Measurements from ENCODE around the gene PAXX. TPM values are rescaled to one million over a fixed set of nuclear protein-coding genes. Genes with fewer than 3 reads are reported as not detected.

The PAXX gene
- total and polyA plus RNA-seq, 9 of the 15 experiments (the other 6 are each of a cell fraction or from before 2014, with no cell fraction given): 1.2 to 175 (median 38.5) TPM

DNA sequence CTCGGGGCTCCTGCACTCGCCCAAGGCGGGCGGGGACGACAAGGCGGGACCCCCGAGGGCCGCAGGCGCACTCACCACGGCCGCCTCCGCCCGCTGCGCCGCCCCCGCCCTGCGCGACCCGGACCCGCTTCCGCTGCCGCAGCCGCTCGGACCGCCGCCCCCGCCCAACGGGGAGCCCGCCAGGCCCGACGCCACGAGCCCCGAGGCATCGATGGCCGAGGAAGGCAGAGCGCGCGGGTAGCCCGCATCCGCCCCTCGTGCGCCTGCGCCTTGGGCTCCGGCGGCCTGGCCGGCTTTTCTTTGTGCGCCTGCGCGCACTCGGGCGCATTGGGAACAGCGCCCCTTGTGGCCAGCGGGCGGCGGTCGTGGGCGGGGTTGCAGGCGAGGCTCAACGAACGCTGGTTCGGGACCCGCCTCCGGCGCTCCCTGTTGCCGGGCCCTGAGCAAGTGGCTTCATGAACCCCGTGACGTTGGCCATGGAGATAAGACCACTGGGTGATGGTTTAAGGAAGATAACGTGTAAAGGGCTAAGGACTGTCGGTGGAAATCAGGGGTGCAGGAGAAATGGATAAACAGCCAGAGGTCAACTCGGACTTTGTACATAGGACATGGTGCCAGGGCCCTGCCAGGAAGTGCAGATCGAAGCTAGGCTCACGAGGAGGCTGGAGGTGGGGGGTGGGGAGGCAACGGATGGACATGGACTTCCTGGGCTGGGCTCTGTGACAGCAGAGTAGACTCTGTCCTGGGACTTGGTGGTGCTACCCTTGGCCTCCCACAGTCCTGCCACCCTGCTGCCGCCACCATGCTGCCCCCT lies 47.5 kb upstream of the PAXX start, which contains the start of the genes C8G and FBXW5 (continued):
- peak; percentile 45 for TF ChIP-seq E2F8 (IDR thresholded peaks at IDR 0.05; ENCODE audit: low read depth, partially characterized antibody)
- no peak for TF ChIP-seq TCF7L2 (IDR thresholded peaks at IDR 0.05; ENCODE audit: low read depth, low read length)
- no peak for TF ChIP-seq ZNF696 (CRISPR knock-in tag; conservative IDR thresholded peaks at IDR 0.05)
- no peak for TF ChIP-seq RFX1 (IDR thresholded peaks at IDR 0.05)
- 0 out of 2 replicates have a peak, but pooled peaks have one; percentile 38 for TF ChIP-seq GATAD2A (IDR thresholded peaks at IDR 0.05)
- TF ChIP-seq GABPB2 (CRISPR knock-in tag; conservative IDR thresholded peaks at IDR 0.05): peak; percentile 70; the same call in 1 of the 2 replicates
- no peak for TF ChIP-seq NR2F6 (CRISPR knock-in tag; IDR thresholded peaks at IDR 0.05)
- TF ChIP-seq ZNF23 (CRISPR knock-in tag; IDR thresholded peaks at IDR 0.05): no peak
- TF ChIP-seq, protein P1, sequence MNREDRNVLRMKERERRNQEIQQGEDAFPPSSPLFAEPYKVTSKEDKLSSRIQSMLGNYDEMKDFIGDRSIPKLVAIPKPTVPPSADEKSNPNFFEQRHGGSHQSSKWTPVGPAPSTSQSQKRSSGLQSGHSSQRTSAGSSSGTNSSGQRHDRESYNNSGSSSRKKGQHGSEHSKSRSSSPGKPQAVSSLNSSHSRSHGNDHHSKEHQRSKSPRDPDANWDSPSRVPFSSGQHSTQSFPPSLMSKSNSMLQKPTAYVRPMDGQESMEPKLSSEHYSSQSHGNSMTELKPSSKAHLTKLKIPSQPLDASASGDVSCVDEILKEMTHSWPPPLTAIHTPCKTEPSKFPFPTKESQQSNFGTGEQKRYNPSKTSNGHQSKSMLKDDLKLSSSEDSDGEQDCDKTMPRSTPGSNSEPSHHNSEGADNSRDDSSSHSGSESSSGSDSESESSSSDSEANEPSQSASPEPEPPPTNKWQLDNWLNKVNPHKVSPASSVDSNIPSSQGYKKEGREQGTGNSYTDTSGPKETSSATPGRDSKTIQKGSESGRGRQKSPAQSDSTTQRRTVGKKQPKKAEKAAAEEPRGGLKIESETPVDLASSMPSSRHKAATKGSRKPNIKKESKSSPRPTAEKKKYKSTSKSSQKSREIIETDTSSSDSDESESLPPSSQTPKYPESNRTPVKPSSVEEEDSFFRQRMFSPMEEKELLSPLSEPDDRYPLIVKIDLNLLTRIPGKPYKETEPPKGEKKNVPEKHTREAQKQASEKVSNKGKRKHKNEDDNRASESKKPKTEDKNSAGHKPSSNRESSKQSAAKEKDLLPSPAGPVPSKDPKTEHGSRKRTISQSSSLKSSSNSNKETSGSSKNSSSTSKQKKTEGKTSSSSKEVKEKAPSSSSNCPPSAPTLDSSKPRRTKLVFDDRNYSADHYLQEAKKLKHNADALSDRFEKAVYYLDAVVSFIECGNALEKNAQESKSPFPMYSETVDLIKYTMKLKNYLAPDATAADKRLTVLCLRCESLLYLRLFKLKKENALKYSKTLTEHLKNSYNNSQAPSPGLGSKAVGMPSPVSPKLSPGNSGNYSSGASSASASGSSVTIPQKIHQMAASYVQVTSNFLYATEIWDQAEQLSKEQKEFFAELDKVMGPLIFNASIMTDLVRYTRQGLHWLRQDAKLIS (CRISPR knock-in tag; IDR thresholded peaks at IDR 0.05): peak; percentile 63; the same call in 1 of the 2 replicates
- TF ChIP-seq, protein P2, sequence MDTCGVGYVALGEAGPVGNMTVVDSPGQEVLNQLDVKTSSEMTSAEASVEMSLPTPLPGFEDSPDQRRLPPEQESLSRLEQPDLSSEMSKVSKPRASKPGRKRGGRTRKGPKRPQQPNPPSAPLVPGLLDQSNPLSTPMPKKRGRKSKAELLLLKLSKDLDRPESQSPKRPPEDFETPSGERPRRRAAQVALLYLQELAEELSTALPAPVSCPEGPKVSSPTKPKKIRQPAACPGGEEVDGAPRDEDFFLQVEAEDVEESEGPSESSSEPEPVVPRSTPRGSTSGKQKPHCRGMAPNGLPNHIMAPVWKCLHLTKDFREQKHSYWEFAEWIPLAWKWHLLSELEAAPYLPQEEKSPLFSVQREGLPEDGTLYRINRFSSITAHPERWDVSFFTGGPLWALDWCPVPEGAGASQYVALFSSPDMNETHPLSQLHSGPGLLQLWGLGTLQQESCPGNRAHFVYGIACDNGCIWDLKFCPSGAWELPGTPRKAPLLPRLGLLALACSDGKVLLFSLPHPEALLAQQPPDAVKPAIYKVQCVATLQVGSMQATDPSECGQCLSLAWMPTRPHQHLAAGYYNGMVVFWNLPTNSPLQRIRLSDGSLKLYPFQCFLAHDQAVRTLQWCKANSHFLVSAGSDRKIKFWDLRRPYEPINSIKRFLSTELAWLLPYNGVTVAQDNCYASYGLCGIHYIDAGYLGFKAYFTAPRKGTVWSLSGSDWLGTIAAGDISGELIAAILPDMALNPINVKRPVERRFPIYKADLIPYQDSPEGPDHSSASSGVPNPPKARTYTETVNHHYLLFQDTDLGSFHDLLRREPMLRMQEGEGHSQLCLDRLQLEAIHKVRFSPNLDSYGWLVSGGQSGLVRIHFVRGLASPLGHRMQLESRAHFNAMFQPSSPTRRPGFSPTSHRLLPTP (IDR thresholded peaks at IDR 0.05; ENCODE audit: borderline replicate concordance, extremely low read depth, insufficient read length): peak; percentile 94
- no peak for TF ChIP-seq ELK3 (CRISPR knock-in tag; IDR thresholded peaks at IDR 0.05)
- TF ChIP-seq, protein P3, sequence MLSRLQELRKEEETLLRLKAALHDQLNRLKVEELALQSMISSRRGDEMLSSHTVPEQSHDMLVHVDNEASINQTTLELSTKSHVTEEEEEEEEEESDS (CRISPR knock-in tag; IDR thresholded peaks at IDR 0.05): no peak
- TF ChIP-seq SP2 (IDR thresholded peaks at IDR 0.05; ENCODE audit: extremely low read depth, low read depth, low read length, poor library complexity, severe bottlenecking): no peak
- TF ChIP-seq ZNF239 (CRISPR knock-in tag; IDR thresholded peaks at IDR 0.05): 0 out of 2 replicates have a peak, but pooled peaks have one; percentile 41
- no peak for TF ChIP-seq GTF2E2 (tag; IDR thresholded peaks at IDR 0.05)
- TF ChIP-seq ETV1 (tag; conservative IDR thresholded peaks at IDR 0.05; ENCODE audit: low read depth): peak; percentile 68

Data from K562 (cell line).